Esophagus squamous epithelium (tissue), 5 donors: ENCODE results near the gene KCNMA1. TPM values are rescaled to one million over a fixed set of nuclear protein-coding genes. Genes with fewer than 3 reads are reported as not detected.
A peak's percentile ranks its signal among the peaks of the same experiment; 100 is the strongest.

Experiments
- DNase-seq: peaks from one replicate; lab custom pipeline; 2025; lab: John Stamatoyannopoulos, UW
- H3K27ac ChIP-seq, 4 donors: fragments of 200-600 bp; sonication (generic); one replicate each; pipeline ENCODE4 v1.5.1; 2016 to 2019; ENCODE audit warnings: mild to moderate bottlenecking in 1 of 4
- H3K27me3 ChIP-seq, 4 donors: fragments of 200-600 bp; sonication (generic); 1 replicate in 3 of 4; 2 replicates in 1 of 4; pipeline versions ENCODE4 v1.5.1 to v1.6.0; 2017 to 2021; ENCODE audit warnings: antibody characterized with exemption in 1 of 4
- H3K36me3 ChIP-seq, 3 donors: fragments of 200-600 bp; sonication (generic); one replicate each; pipeline ENCODE4 v1.5.1; 2016 to 2019
- H3K4me1 ChIP-seq, 3 donors: fragments of 200-600 bp; sonication (generic); one replicate each; pipeline ENCODE4 v1.5.1; 2017 to 2019
- H3K4me3 ChIP-seq, 4 donors: fragments of 200-600 bp; sonication (generic); 1 replicate in 3 of 4; 2 replicates in 1 of 4; pipeline ENCODE4 v1.5.1; 2016 to 2019; ENCODE audit warnings: mild to moderate bottlenecking in 2 of 4, moderate library complexity in 1 of 4
- H3K9me3 ChIP-seq, 3 donors: fragments of 200-600 bp; sonication (generic); one replicate each; pipeline ENCODE4 v1.5.1; 2016 to 2019
- POLR2A ChIP-seq, 4 donors: fragments of 450-650 bp; IDR thresholded peaks; one replicate each; pipeline ENCODE4 v1.6.1; 2017; ENCODE audit warnings: antibody characterized with exemption in 4 of 4, mild to moderate bottlenecking in 4 of 4, moderate library complexity in 3 of 4
- WGBS, 2 donors: methylation state at CpG; one replicate each; pipeline ENCODE4 v1.1.5; 2018; 5-methylcytosine and 5-hydroxymethylcytosine counted together
- intact Hi-C: fragments of 100-400 bp; cut with DNase I; formaldehyde crosslinking; loops from one replicate; pipeline ENCODE4 v1.15.0; 2022
- total RNA-seq, 4 donors: library from RNA; depleted of rRNA; stranded (reverse); fragments of >200 nt; gene quantifications; one replicate each; pipeline ENCODE4 v1.1.0, GENCODE V29; 2016
- TF ChIP-seq, protein P1 (sequence below), 6 experiments: fragments of 450-650 bp in 4 of 6; fragments of 200-600 bp in 2 of 6; sonication (generic) in 2 of 6; IDR thresholded peaks; one replicate each; pipeline ENCODE4 v1.5.1; 2016 to 2019; ENCODE audit warnings: antibody characterized with exemption in 6 of 6, mild to moderate bottlenecking in 4 of 6, moderate library complexity in 4 of 6
- donor health status: DM: yes; HTN: yes; CAD: no.

Gene KCNMA1
- total RNA-seq, 4 donors from 2014 or later = 7.5 to 74.2 (median 18.0) TPM

DNA sequence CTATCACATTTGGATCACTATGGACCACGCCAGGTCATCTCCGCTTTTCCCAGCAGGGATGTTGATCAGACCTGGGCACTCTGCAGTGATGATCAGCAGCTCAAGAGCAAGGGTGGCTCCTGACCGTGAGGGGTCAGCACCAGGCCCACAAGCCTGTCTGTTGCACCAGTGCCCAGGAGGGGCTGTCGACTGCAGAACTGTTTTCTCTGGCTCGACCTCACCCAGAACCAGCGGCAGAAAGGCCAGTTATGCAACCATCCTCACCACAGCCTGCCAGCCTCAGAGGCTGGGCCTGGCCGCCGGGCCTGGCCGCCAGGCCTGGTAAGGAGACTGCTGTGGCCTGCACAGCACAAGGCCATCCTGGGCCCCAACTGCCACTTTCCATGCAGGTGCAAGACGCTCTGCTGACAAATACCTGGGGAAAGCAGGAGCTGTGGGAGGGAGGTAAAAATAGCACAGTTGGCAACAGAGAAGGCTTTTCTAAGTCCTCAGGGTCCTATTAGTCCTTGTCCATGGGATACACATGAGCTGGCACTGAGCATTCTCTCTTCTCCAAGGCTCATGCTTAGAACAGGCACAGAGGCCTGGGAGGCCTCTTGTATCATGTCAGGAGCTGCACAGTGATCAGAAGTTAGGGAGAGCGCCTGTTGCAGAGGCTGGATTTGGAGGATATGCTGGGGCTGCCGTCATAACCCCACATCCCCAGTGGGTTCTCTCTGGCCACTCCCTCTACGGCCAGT is 17.5 kb downstream of the KCNMA1 start:
- intact Hi-C loops = no loop called here
- no peak for DNase-seq
- TF ChIP-seq POLR2A (IDR thresholded peaks at IDR 0.05) = no peak
- TF ChIP-seq, protein P1, sequence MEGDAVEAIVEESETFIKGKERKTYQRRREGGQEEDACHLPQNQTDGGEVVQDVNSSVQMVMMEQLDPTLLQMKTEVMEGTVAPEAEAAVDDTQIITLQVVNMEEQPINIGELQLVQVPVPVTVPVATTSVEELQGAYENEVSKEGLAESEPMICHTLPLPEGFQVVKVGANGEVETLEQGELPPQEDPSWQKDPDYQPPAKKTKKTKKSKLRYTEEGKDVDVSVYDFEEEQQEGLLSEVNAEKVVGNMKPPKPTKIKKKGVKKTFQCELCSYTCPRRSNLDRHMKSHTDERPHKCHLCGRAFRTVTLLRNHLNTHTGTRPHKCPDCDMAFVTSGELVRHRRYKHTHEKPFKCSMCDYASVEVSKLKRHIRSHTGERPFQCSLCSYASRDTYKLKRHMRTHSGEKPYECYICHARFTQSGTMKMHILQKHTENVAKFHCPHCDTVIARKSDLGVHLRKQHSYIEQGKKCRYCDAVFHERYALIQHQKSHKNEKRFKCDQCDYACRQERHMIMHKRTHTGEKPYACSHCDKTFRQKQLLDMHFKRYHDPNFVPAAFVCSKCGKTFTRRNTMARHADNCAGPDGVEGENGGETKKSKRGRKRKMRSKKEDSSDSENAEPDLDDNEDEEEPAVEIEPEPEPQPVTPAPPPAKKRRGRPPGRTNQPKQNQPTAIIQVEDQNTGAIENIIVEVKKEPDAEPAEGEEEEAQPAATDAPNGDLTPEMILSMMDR (IDR thresholded peaks at IDR 0.05) = no peak
- H3K4me1 ChIP-seq = peaks cover 5 to 53% (median 8%) of the 10 kb centered on the region in 3 donors
- H3K27me3 ChIP-seq = peaks cover 0 to 5% (median 0%) of the 10 kb centered on the region in 4 donors
- no peak overlapping the region for H3K4me3 ChIP-seq
- WGBS, 2 donors = 81 to 84% methylated on average over 4 to 5 of the region's 13 CpGs
- H3K27ac ChIP-seq = peak overlapping the region in 1 of 4 donors; percentile 13
- no peaks in the 10 kb centered on the region for H3K9me3 ChIP-seq
- H3K36me3 ChIP-seq = no peaks in the 10 kb centered on the region

DNA sequence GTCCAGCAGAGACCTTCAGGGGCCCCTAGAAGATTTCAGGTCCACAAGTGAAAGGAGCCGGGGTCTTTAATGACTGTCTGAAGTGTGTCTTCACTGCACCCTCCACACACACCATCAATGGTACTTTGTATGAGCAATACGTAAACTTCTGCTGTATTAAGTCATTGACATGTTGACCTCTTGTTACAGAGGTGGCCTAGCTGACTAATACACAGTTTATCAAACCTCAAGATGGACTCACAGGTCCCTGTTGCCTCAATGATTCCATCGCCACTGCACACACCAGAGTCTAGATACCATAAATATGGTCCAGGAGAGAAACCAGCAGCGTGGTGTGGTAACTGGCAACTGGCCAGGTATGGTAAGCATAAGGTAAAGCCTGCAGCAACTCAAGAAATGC is 19.5 kb downstream of the KCNMA1 start:
- TF ChIP-seq, protein P1 (IDR thresholded peaks at IDR 0.05) = no peak
- no peak for TF ChIP-seq POLR2A (IDR thresholded peaks at IDR 0.05)
- Histone ChIP-seq H3K27ac (no peak overlapping the region), H3K9me3 (no peaks in the 10 kb centered on the region), H3K4me3 (no peak overlapping the region), H3K4me1 (peaks cover 24 to 66% (median 28%) of the 10 kb centered on the region in 3 donors), H3K27me3 (peaks cover 0 to 5% (median 0%) of the 10 kb centered on the region in 4 donors), H3K36me3 (no peaks in the 10 kb centered on the region)
- no peak for DNase-seq
- intact Hi-C loops = no loop called here
- WGBS, 2 donors = 94 to 96% methylated on average over 4 of the region's 4 CpGs

DNA sequence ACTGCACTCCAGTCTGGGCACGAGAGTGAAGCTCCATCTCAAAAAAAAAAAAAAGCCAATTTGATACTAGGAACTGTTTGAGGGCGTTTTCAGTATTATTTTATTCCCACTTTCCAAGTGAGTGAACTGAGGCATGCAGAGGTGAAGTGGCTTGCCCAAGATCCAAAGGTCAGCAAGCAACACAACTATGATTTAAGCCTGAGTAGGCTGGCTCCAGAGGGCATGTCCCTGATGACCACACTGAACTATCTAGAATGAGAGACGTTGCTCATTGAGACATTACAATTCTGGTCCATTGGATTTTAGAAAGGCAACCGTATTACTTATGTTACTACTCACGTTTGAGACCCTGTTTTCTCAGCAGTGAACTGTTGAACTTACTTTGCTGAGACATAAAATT is 20.8 kb downstream of the KCNMA1 start:
- Histone ChIP-seq H3K27ac (peak overlapping the region in 2 of 4 donors; percentile 91 to 93), H3K36me3 (no peaks in the 10 kb centered on the region), H3K4me3 (no peak overlapping the region), H3K4me1 (peaks cover 32 to 67% (median 32%) of the 10 kb centered on the region in 3 donors), H3K9me3 (no peaks in the 10 kb centered on the region), H3K27me3 (peaks cover 0 to 5% (median 0%) of the 10 kb centered on the region in 4 donors)
- TF ChIP-seq, protein P1 (IDR thresholded peaks at IDR 0.05) = no peak
- no peak for TF ChIP-seq POLR2A (IDR thresholded peaks at IDR 0.05)
- no peak for DNase-seq
- 81 to 86% methylated on average over 5 of the region's 5 CpGs for WGBS, 2 donors
- intact Hi-C loops = no loop called here

DNA sequence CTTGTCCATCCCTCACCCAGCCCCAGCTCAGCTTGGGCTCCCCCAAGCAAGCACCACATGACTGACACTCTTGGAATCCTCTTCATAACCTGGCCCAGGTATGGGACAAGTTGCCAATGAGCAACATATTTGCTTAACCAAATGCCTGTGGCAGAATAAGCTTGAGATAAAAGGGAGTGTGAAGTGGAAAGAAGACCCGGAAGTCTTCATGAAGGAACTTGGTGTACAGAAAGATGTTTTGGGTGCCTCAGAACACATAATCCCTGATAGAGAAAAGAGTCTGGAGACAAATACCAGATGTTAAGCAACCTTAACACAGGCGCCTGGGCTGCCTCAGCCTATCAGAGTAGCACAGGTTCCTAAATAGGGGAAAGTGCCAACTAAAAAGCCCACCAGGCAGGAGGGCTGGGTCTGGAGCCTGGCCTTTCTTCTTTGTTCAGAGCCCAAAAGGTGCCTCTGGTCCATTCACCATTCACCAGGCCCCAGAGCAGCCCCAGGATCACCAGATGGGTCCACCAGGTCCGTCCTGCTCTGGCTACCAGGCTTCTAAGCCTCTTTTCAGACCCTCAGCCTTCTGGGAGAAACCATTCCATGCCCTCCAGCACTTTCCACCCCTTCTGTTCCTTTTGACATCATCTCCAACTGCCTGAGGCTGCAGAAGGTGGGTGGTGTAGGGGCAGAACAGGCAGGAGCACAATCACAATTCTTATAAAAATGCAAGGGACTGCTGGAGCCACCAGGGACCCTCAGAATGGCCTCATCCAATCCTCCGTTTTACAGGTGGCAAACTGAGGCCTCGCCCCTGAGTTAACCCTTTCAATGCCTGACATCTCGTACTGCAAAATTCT is 22.6 kb downstream of the KCNMA1 start:
- H3K4me3 ChIP-seq = no peak overlapping the region
- peak overlapping the region; percentile 80 to 93 (median 86) for H3K27ac ChIP-seq
- H3K27me3 ChIP-seq = peaks cover 0 to 5% (median 0%) of the 10 kb centered on the region in 4 donors
- 53 to 64% methylated on average over 5 to 6 of the region's 6 CpGs for WGBS, 2 donors
- no peak for DNase-seq
- no peaks in the 10 kb centered on the region for H3K9me3 ChIP-seq
- intact Hi-C loops = no loop called here
- TF ChIP-seq POLR2A (IDR thresholded peaks at IDR 0.05) = no peak
- TF ChIP-seq, protein P1 (IDR thresholded peaks at IDR 0.05) = no peak
- no peaks in the 10 kb centered on the region for H3K36me3 ChIP-seq
- peaks cover 32 to 73% (median 32%) of the 10 kb centered on the region in 3 donors for H3K4me1 ChIP-seq
